Fibroblast of lung (primary cell): ENCODE data around the gene EFNA2.

Source experiments
- CTCF ChIP-seq, 2 donors: IDR thresholded peaks in 1 of 2; conservative IDR thresholded peaks in 1 of 2; 1 replicate in 1 of 2; 2 replicates in 1 of 2; pipeline ENCODE4 v1.5.1; 2011 to 2012; ENCODE audit warnings: low read length in 2 of 2, control low read depth in 1 of 2, inconsistent platforms in 1 of 2, low read depth in 1 of 2, mild to moderate bottlenecking in 1 of 2
- EZH2 ChIP-seq: IDR thresholded peaks from 2 replicates; pipeline ENCODE4 v1.5.1; 2012; ENCODE audit warnings: low read length, control low read depth, mild to moderate bottlenecking; ENCODE audit errors: missing control alignments

GRCh38 chr19:1287354-1288225 is 1.9 kb downstream of the EFNA2 start:
- TF ChIP-seq EZH2: no peak
- no peak for TF ChIP-seq CTCF (conservative IDR thresholded peaks at IDR 0.05 in 1 of 2, IDR thresholded peaks at IDR 0.05 in 1 of 2; ENCODE audit: low read depth in 1 of 2, low read length in 2 of 2)
